ENCODE data around the gene CEP192.
"Not testable (repeated sequence)": the region's sequence is repeated elsewhere in the genome, so short reads cannot be mapped to it uniquely, and the experiment has no call there.

The CEP192 gene

GRCh38 chr18:12973562-12974213 lies 17.5 kb upstream of the CEP192 start:
- Histone ChIP-seq H3K4me3 (ENCODE audit: control insufficient read depth in 1 of 7, extremely low read depth in 1 of 7, insufficient read depth in 4 of 7, low read depth in 2 of 7, low read length in 6 of 7) (no peak overlapping the region), H3K27ac (ENCODE audit: insufficient read depth in 1 of 2, low read depth in 1 of 2, low read length in 2 of 2, poor library complexity in 1 of 2, severe bottlenecking in 2 of 2) (no peak overlapping the region), H3K27me3 (replicated peaks in 2 of 5; ENCODE audit: control insufficient read depth in 4 of 5, insufficient read depth in 5 of 5, low read length in 4 of 5) (no peaks in the 10 kb centered on the region), H3K9me3 (ENCODE audit: control extremely low read depth in 1 of 5, control insufficient read depth in 4 of 5, insufficient read depth in 2 of 5, low read depth in 1 of 5, low read length in 4 of 5) (no peaks in the 10 kb centered on the region), H3K4me1 (ENCODE audit: control extremely low read depth in 1 of 4, control insufficient read depth in 4 of 4, insufficient read depth in 4 of 4, low read length in 3 of 4) (no peaks in the 10 kb centered on the region), H3K36me3 (ENCODE audit: control insufficient read depth in 4 of 4, insufficient read depth in 4 of 4, low read length in 3 of 4) (peaks cover 21 to 67% (median 52%) of the 10 kb centered on the region in 4 experiments)
- ChIA-PET POLR2A (no interaction called here), CTCF (interaction anchor here (1.2 to 1.6 kb wide), 2 partner anchors 10 to 19 kb away, joined by 3 read pairs; no protein-coding TSS in a partner anchor)
- DNase-seq = no peak
- 100% methylated on average over 2 of the region's 4 CpGs for WGBS (ENCODE audit: insufficient coverage)

- Histone ChIP-seq H3K9me3 (ENCODE audit: control extremely low read depth in 1 of 5, control insufficient read depth in 4 of 5, insufficient read depth in 2 of 5, low read depth in 1 of 5, low read length in 4 of 5) (no peaks in the 10 kb centered on the region), H3K4me3 (ENCODE audit: control insufficient read depth in 1 of 7, extremely low read depth in 1 of 7, insufficient read depth in 4 of 7, low read depth in 2 of 7, low read length in 6 of 7) (no peak overlapping the region), H3K27me3 (replicated peaks in 2 of 5; ENCODE audit: control insufficient read depth in 4 of 5, insufficient read depth in 5 of 5, low read length in 4 of 5) (no peaks in the 10 kb centered on the region), H3K36me3 (ENCODE audit: control insufficient read depth in 4 of 4, insufficient read depth in 4 of 4, low read length in 3 of 4) (peaks cover 22 to 64% (median 53%) of the 10 kb centered on the region in 4 experiments), H3K4me1 (ENCODE audit: control extremely low read depth in 1 of 4, control insufficient read depth in 4 of 4, insufficient read depth in 4 of 4, low read length in 3 of 4) (no peaks in the 10 kb centered on the region), H3K27ac (ENCODE audit: insufficient read depth in 1 of 2, low read depth in 1 of 2, low read length in 2 of 2, poor library complexity in 1 of 2, severe bottlenecking in 2 of 2) (no peak overlapping the region)
- 97% methylated on average over 6 of the region's 6 CpGs for WGBS (ENCODE audit: insufficient coverage)
- CTCF ChIA-PET = interaction anchor here (1.2 kb wide), 1 partner anchor 17 kb away, joined by 3 read pairs; no protein-coding TSS in a partner anchor
- DNase-seq = no peak
- POLR2A ChIA-PET = interaction anchor here (1.1 kb wide), 1 partner anchor 10 kb away, joined by 3 read pairs; no protein-coding TSS in a partner anchor
Measured at GRCh38 chr18:12975488-12975887, 15.7 kb upstream of the CEP192 start.

GRCh38 chr18:12976305-12976704 lies 14.9 kb upstream of the CEP192 start:
- Histone ChIP-seq H3K27ac (ENCODE audit: insufficient read depth in 1 of 2, low read depth in 1 of 2, low read length in 2 of 2, poor library complexity in 1 of 2, severe bottlenecking in 2 of 2) (no peak overlapping the region), H3K9me3 (ENCODE audit: control extremely low read depth in 1 of 5, control insufficient read depth in 4 of 5, insufficient read depth in 2 of 5, low read depth in 1 of 5, low read length in 4 of 5) (no peaks in the 10 kb centered on the region), H3K4me3 (ENCODE audit: control insufficient read depth in 1 of 7, extremely low read depth in 1 of 7, insufficient read depth in 4 of 7, low read depth in 2 of 7, low read length in 6 of 7) (no peak overlapping the region), H3K4me1 (ENCODE audit: control extremely low read depth in 1 of 4, control insufficient read depth in 4 of 4, insufficient read depth in 4 of 4, low read length in 3 of 4) (no peaks in the 10 kb centered on the region), H3K36me3 (ENCODE audit: control insufficient read depth in 4 of 4, insufficient read depth in 4 of 4, low read length in 3 of 4) (peaks cover 19 to 59% (median 47%) of the 10 kb centered on the region in 4 experiments), H3K27me3 (replicated peaks in 2 of 5; ENCODE audit: control insufficient read depth in 4 of 5, insufficient read depth in 5 of 5, low read length in 4 of 5) (no peaks in the 10 kb centered on the region)
- CTCF ChIA-PET = no interaction called here
- POLR2A ChIA-PET = no interaction called here
- DNase-seq = no peak
- 93% methylated on average over 10 of the region's 12 CpGs for WGBS (ENCODE audit: insufficient coverage)

- DNase-seq; H3K4me3 ChIP-seq (ENCODE audit: control insufficient read depth in 1 of 7, extremely low read depth in 1 of 7, insufficient read depth in 4 of 7, low read depth in 2 of 7, low read length in 6 of 7); H3K27ac ChIP-seq (ENCODE audit: insufficient read depth in 1 of 2, low read depth in 1 of 2, low read length in 2 of 2, poor library complexity in 1 of 2, severe bottlenecking in 2 of 2); H3K4me1 ChIP-seq (ENCODE audit: control extremely low read depth in 1 of 4, control insufficient read depth in 4 of 4, insufficient read depth in 4 of 4, low read length in 3 of 4); POLR2A ChIA-PET; H3K9me3 ChIP-seq (ENCODE audit: control extremely low read depth in 1 of 5, control insufficient read depth in 4 of 5, insufficient read depth in 2 of 5, low read depth in 1 of 5, low read length in 4 of 5); H3K27me3 ChIP-seq (replicated peaks in 2 of 5; ENCODE audit: control insufficient read depth in 4 of 5, insufficient read depth in 5 of 5, low read length in 4 of 5); CTCF ChIA-PET: not testable (repeated sequence)
- WGBS (ENCODE audit: insufficient coverage) = no CpG with 5 or more reads among the region's 34 CpGs
- peaks cover 10 to 51% (median 37%) of the 10 kb centered on the region in 4 experiments for H3K36me3 ChIP-seq (ENCODE audit: control insufficient read depth in 4 of 4, insufficient read depth in 4 of 4, low read length in 3 of 4)
Measured at GRCh38 chr18:12980065-12980464, 11.1 kb upstream of the CEP192 start.

- H3K4me3 ChIP-seq (ENCODE audit: control insufficient read depth in 1 of 7, extremely low read depth in 1 of 7, insufficient read depth in 4 of 7, low read depth in 2 of 7, low read length in 6 of 7) = peak overlapping the region in 1 of 7 experiments; percentile 95
- peaks cover 7 to 28% (median 21%) of the 10 kb centered on the region in 4 experiments for H3K4me1 ChIP-seq (ENCODE audit: control extremely low read depth in 1 of 4, control insufficient read depth in 4 of 4, insufficient read depth in 4 of 4, low read length in 3 of 4)
- CTCF ChIA-PET = interaction anchor here (1.5 to 2.2 kb wide), 3 partner anchors 9 to 16 kb away, joined by 3 to 6 read pairs (median 6); no protein-coding TSS in a partner anchor
- H3K36me3 ChIP-seq (ENCODE audit: control insufficient read depth in 4 of 4, insufficient read depth in 4 of 4, low read length in 3 of 4) = peaks cover 0 to 10% (median 2%) of the 10 kb centered on the region in 4 experiments
- no peak for DNase-seq
- POLR2A ChIA-PET = no interaction called here
- no peaks in the 10 kb centered on the region for H3K9me3 ChIP-seq (ENCODE audit: control extremely low read depth in 1 of 5, control insufficient read depth in 4 of 5, insufficient read depth in 2 of 5, low read depth in 1 of 5, low read length in 4 of 5)
- WGBS (ENCODE audit: insufficient coverage) = 94% methylated on average over 4 of the region's 8 CpGs
- no peaks in the 10 kb centered on the region for H3K27me3 ChIP-seq (replicated peaks in 2 of 5; ENCODE audit: control insufficient read depth in 4 of 5, insufficient read depth in 5 of 5, low read length in 4 of 5)
- H3K27ac ChIP-seq (ENCODE audit: insufficient read depth in 1 of 2, low read depth in 1 of 2, low read length in 2 of 2, poor library complexity in 1 of 2, severe bottlenecking in 2 of 2) = no peak overlapping the region
Measured at GRCh38 chr18:12989397-12990122, 1.6 kb upstream of the CEP192 start.

- H3K4me1 ChIP-seq (ENCODE audit: control extremely low read depth in 1 of 4, control insufficient read depth in 4 of 4, insufficient read depth in 4 of 4, low read length in 3 of 4) = peaks cover 7 to 28% (median 21%) of the 10 kb centered on the region in 4 experiments
- 87% methylated on average over 2 of the region's 2 CpGs for WGBS (ENCODE audit: insufficient coverage)
- no peaks in the 10 kb centered on the region for H3K27me3 ChIP-seq (replicated peaks in 2 of 5; ENCODE audit: control insufficient read depth in 4 of 5, insufficient read depth in 5 of 5, low read length in 4 of 5)
- H3K27ac ChIP-seq (ENCODE audit: insufficient read depth in 1 of 2, low read depth in 1 of 2, low read length in 2 of 2, poor library complexity in 1 of 2, severe bottlenecking in 2 of 2) = peak overlapping the region in 1 of 2 experiments; percentile 85
- peaks cover 0 to 8% (median 1%) of the 10 kb centered on the region in 4 experiments for H3K36me3 ChIP-seq (ENCODE audit: control insufficient read depth in 4 of 4, insufficient read depth in 4 of 4, low read length in 3 of 4)
- H3K9me3 ChIP-seq (ENCODE audit: control extremely low read depth in 1 of 5, control insufficient read depth in 4 of 5, insufficient read depth in 2 of 5, low read depth in 1 of 5, low read length in 4 of 5) = no peaks in the 10 kb centered on the region
- ChIA-PET CTCF (interaction anchor here (1.6 to 2.2 kb wide), 2 partner anchors 8 to 16 kb away, joined by 6 read pairs; no protein-coding TSS in a partner anchor), POLR2A (no interaction called here)
- DNase-seq = peak in 2 of 3 donors; percentile 19 to 41
- H3K4me3 ChIP-seq (ENCODE audit: control insufficient read depth in 1 of 7, extremely low read depth in 1 of 7, insufficient read depth in 4 of 7, low read depth in 2 of 7, low read length in 6 of 7) = peak overlapping the region in 6 of 7 experiments; percentile 93 to 98 (median 95)
Measured at GRCh38 chr18:12990123-12990475, 1.1 kb upstream of the CEP192 start.

GRCh38 chr18:12990641-12990966 lies 558 bp upstream of the CEP192 start:
- Histone ChIP-seq H3K27ac (ENCODE audit: insufficient read depth in 1 of 2, low read depth in 1 of 2, low read length in 2 of 2, poor library complexity in 1 of 2, severe bottlenecking in 2 of 2) (peak overlapping the region; percentile 59 to 85), H3K36me3 (ENCODE audit: control insufficient read depth in 4 of 4, insufficient read depth in 4 of 4, low read length in 3 of 4) (peaks cover 0 to 10% (median 0%) of the 10 kb centered on the region in 4 experiments), H3K4me3 (ENCODE audit: control insufficient read depth in 1 of 7, extremely low read depth in 1 of 7, insufficient read depth in 4 of 7, low read depth in 2 of 7, low read length in 6 of 7) (peak overlapping the region; percentile 92 to 98 (median 95)), H3K27me3 (replicated peaks in 2 of 5; ENCODE audit: control insufficient read depth in 4 of 5, insufficient read depth in 5 of 5, low read length in 4 of 5) (no peaks in the 10 kb centered on the region), H3K9me3 (ENCODE audit: control extremely low read depth in 1 of 5, control insufficient read depth in 4 of 5, insufficient read depth in 2 of 5, low read depth in 1 of 5, low read length in 4 of 5) (peaks cover 0 to 2% (median 0%) of the 10 kb centered on the region in 5 experiments), H3K4me1 (ENCODE audit: control extremely low read depth in 1 of 4, control insufficient read depth in 4 of 4, insufficient read depth in 4 of 4, low read length in 3 of 4) (peaks cover 7 to 28% (median 21%) of the 10 kb centered on the region in 4 experiments)
- 3% methylated on average over 11 of the region's 11 CpGs for WGBS (ENCODE audit: insufficient coverage)
- CTCF ChIA-PET = interaction anchor here (0.7 to 2.2 kb wide), 6 partner anchors 15 to 133 kb away, joined by 3 to 6 read pairs (median 4); no protein-coding TSS in a partner anchor
- POLR2A ChIA-PET = interaction anchor here (0.6 kb wide), 1 partner anchor 608 kb away, joined by 3 read pairs; no protein-coding TSS in a partner anchor
- peak in 2 of 3 donors; percentile 58 to 64 for DNase-seq
